ENCODE data around the gene LIPN. TPM values are rescaled to one million over a fixed set of nuclear protein-coding genes. Genes with fewer than 3 reads are reported as not detected.

The LIPN gene
- total and polyA plus RNA-seq, 2 of the 8 experiments (the other 6 are each of a cell fraction or from before 2014, with no cell fraction given): not detected

GRCh38 chr10:88788924-88789323 is 29.1 kb downstream of the LIPN start:
- Histone ChIP-seq H2BK15ac (ENCODE audit: low read length) (no peak overlapping the region), H4K8ac (ENCODE audit: extremely low read depth, insufficient read depth, low read length) (no peak overlapping the region), H3K79me1 (ENCODE audit: low read depth, low read length) (no peaks in the 10 kb centered on the region), H3K23ac (ENCODE audit: insufficient read length) (no peak overlapping the region), H3K36me3 (ENCODE audit: control insufficient read depth in 2 of 4, insufficient read depth in 4 of 4, low read length in 3 of 4) (no peaks in the 10 kb centered on the region; a peak in 1 of 8 replicates), H3K27me3 (replicated peaks in 1 of 4; ENCODE audit: control insufficient read depth in 3 of 4, extremely low read depth in 1 of 4, insufficient read depth in 3 of 4, low read length in 3 of 4) (no peaks in the 10 kb centered on the region), H3K9me3 (ENCODE audit: insufficient read depth in 2 of 2, low read depth in 1 of 2, low read length in 1 of 2) (no peaks in the 10 kb centered on the region), H4K20me1 (replicated peaks in 1 of 2; ENCODE audit: control insufficient read depth in 1 of 2, insufficient read depth in 2 of 2, low read length in 2 of 2) (no peaks in the 10 kb centered on the region), H3K4ac (replicated peaks; ENCODE audit: insufficient read length, low read depth, low read length) (no peak overlapping the region), H3K27ac (ENCODE audit: low read depth, low read length) (no peak overlapping the region), H4K5ac (ENCODE audit: insufficient read length, low read depth, low read length) (no peak overlapping the region), H2BK20ac (ENCODE audit: low read length) (no peak overlapping the region), H2BK12ac (ENCODE audit: low read depth, low read length) (no peak overlapping the region), H3K14ac (ENCODE audit: insufficient read length) (no peak overlapping the region), H3K79me2 (ENCODE audit: control insufficient read depth in 1 of 2, insufficient read depth in 2 of 2, low read length in 2 of 2) (no peaks in the 10 kb centered on the region), H3K23me2 (ENCODE audit: low read depth, low read length) (no peaks in the 10 kb centered on the region), H2AK5ac (ENCODE audit: low read depth, low read length) (no peak overlapping the region), H3K4me3 (ENCODE audit: extremely low read depth in 1 of 4, insufficient read depth in 2 of 4, low read depth in 3 of 4, low read length in 4 of 4) (no peak overlapping the region), H3K18ac (ENCODE audit: extremely low read depth, low read length) (no peak overlapping the region), H3K4me1 (replicated peaks in 1 of 4; ENCODE audit: control insufficient read depth in 3 of 4, insufficient read depth in 4 of 4, low read length in 3 of 4) (no peaks in the 10 kb centered on the region), H3K9ac (replicated peaks in 1 of 4; ENCODE audit: extremely low read depth in 1 of 4, low read depth in 3 of 4, low read length in 3 of 4) (no peak overlapping the region), H3K4me2 (ENCODE audit: insufficient read depth in 1 of 2, low read depth in 2 of 2, low read length in 2 of 2) (no peak overlapping the region), H3K56ac (replicated peaks; ENCODE audit: insufficient read length, low read depth, low read length) (no peak overlapping the region), H2AFZ (ENCODE audit: low read length) (no peak overlapping the region), H2BK120ac (replicated peaks; ENCODE audit: low read depth, low read length) (no peak overlapping the region), H2BK5ac (ENCODE audit: low read depth, low read length) (no peak overlapping the region), H4K91ac (replicated peaks; ENCODE audit: insufficient read length, low read length) (no peak overlapping the region)
- CTCF ChIA-PET (ENCODE audit: partially characterized antibody): interaction anchor here (1.3 to 1.4 kb wide), 2 partner anchors 15 to 60 kb away, joined by 3 to 8 read pairs; no protein-coding TSS in a partner anchor
- DNase-seq (ENCODE audit: low read depth in 1 of 2, low spot score in 2 of 2) (no peak), FAIRE-seq (no peak)
- POLR2A ChIA-PET (ENCODE audit: partially characterized antibody): no interaction called here
- TF ChIP-seq EP300 (IDR thresholded peaks at IDR 0.05; ENCODE audit: borderline replicate concordance in 1 of 2, low read depth in 2 of 2, low read length in 2 of 2) (no peak), SRF (IDR thresholded peaks at IDR 0.05; ENCODE audit: low read depth, low read length) (peak; percentile 80), ZNF274 (IDR thresholded peaks at IDR 0.05; ENCODE audit: borderline replicate concordance, extremely low read depth, low read length) (no peak)
